ENCODE measurements around the gene IGFBPL1. TPM values are rescaled to one million over a fixed set of nuclear protein-coding genes. Genes with fewer than 3 reads are reported as not detected.

IGFBPL1 gene
- total and polyA plus RNA-seq, 10 of the 15 experiments (the other 5 are each of a cell fraction or from before 2014, with no cell fraction given): 0.25 TPM; not detected in 9

GRCh38 chr9:38431116-38431515 is 6.9 kb upstream of the IGFBPL1 start (continued):
- TF ChIP-seq, protein P1, sequence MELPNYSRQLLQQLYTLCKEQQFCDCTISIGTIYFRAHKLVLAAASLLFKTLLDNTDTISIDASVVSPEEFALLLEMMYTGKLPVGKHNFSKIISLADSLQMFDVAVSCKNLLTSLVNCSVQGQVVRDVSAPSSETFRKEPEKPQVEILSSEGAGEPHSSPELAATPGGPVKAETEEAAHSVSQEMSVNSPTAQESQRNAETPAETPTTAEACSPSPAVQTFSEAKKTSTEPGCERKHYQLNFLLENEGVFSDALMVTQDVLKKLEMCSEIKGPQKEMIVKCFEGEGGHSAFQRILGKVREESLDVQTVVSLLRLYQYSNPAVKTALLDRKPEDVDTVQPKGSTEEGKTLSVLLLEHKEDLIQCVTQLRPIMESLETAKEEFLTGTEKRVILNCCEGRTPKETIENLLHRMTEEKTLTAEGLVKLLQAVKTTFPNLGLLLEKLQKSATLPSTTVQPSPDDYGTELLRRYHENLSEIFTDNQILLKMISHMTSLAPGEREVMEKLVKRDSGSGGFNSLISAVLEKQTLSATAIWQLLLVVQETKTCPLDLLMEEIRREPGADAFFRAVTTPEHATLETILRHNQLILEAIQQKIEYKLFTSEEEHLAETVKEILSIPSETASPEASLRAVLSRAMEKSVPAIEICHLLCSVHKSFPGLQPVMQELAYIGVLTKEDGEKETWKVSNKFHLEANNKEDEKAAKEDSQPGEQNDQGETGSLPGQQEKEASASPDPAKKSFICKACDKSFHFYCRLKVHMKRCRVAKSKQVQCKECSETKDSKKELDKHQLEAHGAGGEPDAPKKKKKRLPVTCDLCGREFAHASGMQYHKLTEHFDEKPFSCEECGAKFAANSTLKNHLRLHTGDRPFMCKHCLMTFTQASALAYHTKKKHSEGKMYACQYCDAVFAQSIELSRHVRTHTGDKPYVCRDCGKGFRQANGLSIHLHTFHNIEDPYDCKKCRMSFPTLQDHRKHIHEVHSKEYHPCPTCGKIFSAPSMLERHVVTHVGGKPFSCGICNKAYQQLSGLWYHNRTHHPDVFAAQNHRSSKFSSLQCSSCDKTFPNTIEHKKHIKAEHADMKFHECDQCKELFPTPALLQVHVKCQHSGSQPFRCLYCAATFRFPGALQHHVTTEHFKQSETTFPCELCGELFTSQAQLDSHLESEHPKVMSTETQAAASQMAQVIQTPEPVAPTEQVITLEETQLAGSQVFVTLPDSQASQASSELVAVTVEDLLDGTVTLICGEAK (IDR thresholded peaks at IDR 0.05; ENCODE audit: borderline replicate concordance): no peak

- in situ Hi-C loops (cut with MboI): no loop called here
- no peaks in the 10 kb centered on the region for H4K20me1 ChIP-seq (ENCODE audit: control insufficient read depth, insufficient read depth)
- POLR2A ChIA-PET: interaction anchor here (0.6 kb wide), 1 partner anchor 13 kb away, joined by 3 read pairs; no protein-coding TSS in a partner anchor
- WGBS (ENCODE audit: insufficient coverage, insufficient replicate concordance, low lambda C conversion rate, missing lambda C conversion rate): 6% methylated on average over 1 of the region's 1 CpG
- H3K4me1 ChIP-seq (ENCODE audit: control insufficient read depth, insufficient read depth, low read length): no peaks in the 10 kb centered on the region
- H3K4me3 ChIP-seq: no peak overlapping the region
- peaks cover 3% of the 10 kb centered on the region in 2 experiments for H3K27me3 ChIP-seq (replicated peaks in 1 of 2; ENCODE audit: control insufficient read depth in 2 of 2, insufficient read depth in 2 of 2, low read length in 1 of 2)
- SMC1A ChIA-PET (ENCODE audit: uncharacterized antibody, unreplicated experiment): no interaction called here
- H3K36me3 ChIP-seq (ENCODE audit: control insufficient read depth in 2 of 2, insufficient read depth in 2 of 2, low read length in 1 of 2): no peaks in the 10 kb centered on the region
- no peak for TF ChIP-seq SRF (IDR thresholded peaks at IDR 0.05; ENCODE audit: low read depth in 2 of 2, low read length in 2 of 2)
- no peaks in the 10 kb centered on the region for H3K79me2 ChIP-seq (ENCODE audit: control insufficient read depth, insufficient read depth, low read length)
- ATAC-seq (no peak), FAIRE-seq (no peak), DNase-seq (ENCODE audit: low read depth, low spot score) (no peak)
- H2AFZ ChIP-seq (ENCODE audit: control insufficient read depth, low read depth, low read length): no peak overlapping the region
- H3K9ac ChIP-seq (ENCODE audit: control insufficient read depth, insufficient read depth, low read length): no peak overlapping the region
- CTCF ChIA-PET: no interaction called here
- H3K9me3 ChIP-seq (replicated peaks; ENCODE audit: control insufficient read depth, insufficient read depth, low read length): no peaks in the 10 kb centered on the region
- RAD21 ChIA-PET (ENCODE audit: unreplicated experiment): no interaction called here
- no peak overlapping the region for H3K4me2 ChIP-seq (ENCODE audit: control insufficient read depth, insufficient read depth)
- intact Hi-C loops (cut with micrococcal nuclease; ENCODE audit: unreplicated experiment): no loop called here
- no peak overlapping the region for H3K27ac ChIP-seq (ENCODE audit: control insufficient read depth, insufficient read depth)
- BruUV-seq (replicated peaks): no TSS peak
These were observed 3.8 kb upstream of the IGFBPL1 start for GRCh38 chr9:38428062-38428461.
